Nephron (organoid): ENCODE measurements around the gene SCARB1.

Experiments
- H3K27ac Mint-ChIP-seq, 3 experiments: 2 replicates each; pipeline ENCODE4 v1.8.0; 2020; ENCODE audit warnings: mixed read lengths in 3 of 3, mild to moderate bottlenecking in 2 of 3, moderate library complexity in 1 of 3
- H3K27me3 Mint-ChIP-seq: 2 replicates; pipeline ENCODE4 v1.8.0; 2021; ENCODE audit warnings: low read depth, mild to moderate bottlenecking, moderate library complexity, mixed read lengths
- H3K36me3 Mint-ChIP-seq: 2 replicates; pipeline ENCODE4 v1.8.0; 2020; ENCODE audit warnings: low read depth, mixed read lengths
- H3K4me1 Mint-ChIP-seq: 2 replicates; pipeline ENCODE4 v1.8.0; 2020; ENCODE audit warnings: mixed read lengths
- H3K4me3 Mint-ChIP-seq, 3 experiments: 2 replicates each; pipeline ENCODE4 v1.8.0; 2020; ENCODE audit warnings: mild to moderate bottlenecking in 3 of 3, mixed read lengths in 3 of 3, moderate library complexity in 2 of 3
- H3K9me3 Mint-ChIP-seq: 2 replicates; pipeline ENCODE4 v1.8.0; 2020; ENCODE audit warnings: mixed read lengths
- TF ChIP-seq, protein P1 (sequence below), 3 experiments: fragments of 200-600 bp; sonication (generic); IDR thresholded peaks; one replicate each; pipeline ENCODE4 v1.5.0; 2021; ENCODE audit warnings: antibody characterized with exemption in 3 of 3; ENCODE audit not compliant: unreplicated experiment in 3 of 3

SCARB1 gene

DNA sequence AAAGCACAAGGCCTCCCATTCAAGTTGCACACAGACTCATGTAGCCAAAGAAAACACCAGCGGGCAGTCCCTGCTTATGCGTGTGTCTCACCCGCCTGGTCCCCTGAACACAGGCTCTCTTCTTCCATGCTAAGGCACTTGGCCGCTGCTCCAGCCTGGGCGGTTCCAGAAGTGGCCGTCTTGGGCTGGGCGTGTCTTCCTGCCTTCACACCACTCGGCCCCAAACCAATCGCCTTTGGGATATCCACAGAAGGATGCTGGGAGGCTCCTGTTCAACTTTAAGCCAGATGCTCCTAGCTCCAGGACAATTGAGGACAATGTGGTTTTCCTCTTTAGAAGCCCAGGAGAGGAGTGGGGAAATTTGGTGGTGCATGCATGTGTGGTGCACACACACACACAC is 2.2 kb downstream of the SCARB1 start:
- Mint-ChIP-seq H3K4me1 (peaks cover 22% of the 10 kb centered on the region), H3K4me3 (peak overlapping the region; percentile 84 to 89 (median 88)), H3K36me3 (no peaks in the 10 kb centered on the region), H3K9me3 (no peaks in the 10 kb centered on the region), H3K27ac (peak overlapping the region in 2 of 3 experiments; percentile 51 to 70), H3K27me3 (peaks cover 10% of the 10 kb centered on the region)
- TF ChIP-seq, protein P1, sequence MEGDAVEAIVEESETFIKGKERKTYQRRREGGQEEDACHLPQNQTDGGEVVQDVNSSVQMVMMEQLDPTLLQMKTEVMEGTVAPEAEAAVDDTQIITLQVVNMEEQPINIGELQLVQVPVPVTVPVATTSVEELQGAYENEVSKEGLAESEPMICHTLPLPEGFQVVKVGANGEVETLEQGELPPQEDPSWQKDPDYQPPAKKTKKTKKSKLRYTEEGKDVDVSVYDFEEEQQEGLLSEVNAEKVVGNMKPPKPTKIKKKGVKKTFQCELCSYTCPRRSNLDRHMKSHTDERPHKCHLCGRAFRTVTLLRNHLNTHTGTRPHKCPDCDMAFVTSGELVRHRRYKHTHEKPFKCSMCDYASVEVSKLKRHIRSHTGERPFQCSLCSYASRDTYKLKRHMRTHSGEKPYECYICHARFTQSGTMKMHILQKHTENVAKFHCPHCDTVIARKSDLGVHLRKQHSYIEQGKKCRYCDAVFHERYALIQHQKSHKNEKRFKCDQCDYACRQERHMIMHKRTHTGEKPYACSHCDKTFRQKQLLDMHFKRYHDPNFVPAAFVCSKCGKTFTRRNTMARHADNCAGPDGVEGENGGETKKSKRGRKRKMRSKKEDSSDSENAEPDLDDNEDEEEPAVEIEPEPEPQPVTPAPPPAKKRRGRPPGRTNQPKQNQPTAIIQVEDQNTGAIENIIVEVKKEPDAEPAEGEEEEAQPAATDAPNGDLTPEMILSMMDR (IDR thresholded peaks at IDR 0.05; ENCODE audit: unreplicated experiment in 3 of 3): no peak

DNA sequence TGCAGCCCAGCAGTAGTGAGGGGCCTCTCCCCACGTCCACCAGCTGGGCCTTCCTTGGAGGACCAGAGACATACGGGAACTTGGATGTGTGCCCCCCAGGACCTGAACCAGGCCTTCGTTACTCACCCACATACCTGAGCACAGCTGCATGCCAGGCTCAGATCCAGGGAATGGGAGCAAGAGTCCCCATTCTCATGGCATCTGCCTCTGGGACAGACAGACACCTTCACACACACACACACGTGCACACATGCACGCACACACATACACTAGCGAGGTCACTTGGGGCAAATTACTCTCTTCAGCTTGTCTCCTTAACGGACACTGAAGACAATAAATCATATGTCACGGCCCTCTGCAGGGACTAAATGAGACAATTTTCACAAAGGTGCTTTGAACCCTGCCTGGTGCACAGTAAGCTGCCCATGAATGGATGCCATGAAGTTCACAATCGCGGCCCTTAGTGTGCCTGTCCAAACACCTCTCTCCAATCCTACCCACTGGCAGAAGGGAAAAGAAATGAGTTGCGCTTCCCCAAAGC is 5.7 kb downstream of the SCARB1 start:
- no peak overlapping the region for H3K27ac Mint-ChIP-seq

DNA sequence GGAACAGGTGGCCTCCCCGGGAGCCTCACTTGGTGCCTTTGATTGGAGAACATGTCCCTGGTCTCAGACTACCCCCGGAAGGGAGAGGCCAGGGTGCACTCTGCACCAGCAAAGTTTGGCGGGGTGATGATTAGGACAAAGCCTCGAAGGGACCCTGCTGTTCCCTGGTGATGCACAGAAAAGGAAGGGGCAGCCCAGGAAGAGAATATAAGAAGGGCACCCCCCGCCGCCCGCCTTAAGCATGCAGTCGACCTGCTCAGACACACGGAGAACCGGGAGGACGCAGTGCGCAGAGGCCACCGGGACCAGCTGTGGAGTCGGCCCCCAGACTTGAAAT is 6.9 kb downstream of the SCARB1 start:
- H3K4me3 Mint-ChIP-seq: no peak overlapping the region
- no peak overlapping the region for H3K27ac Mint-ChIP-seq
- no peaks in the 10 kb centered on the region for H3K27me3 Mint-ChIP-seq
- H3K4me1 Mint-ChIP-seq: peaks cover 29% of the 10 kb centered on the region
- H3K9me3 Mint-ChIP-seq: no peaks in the 10 kb centered on the region
- H3K36me3 Mint-ChIP-seq: no peaks in the 10 kb centered on the region
- TF ChIP-seq, protein P1 (IDR thresholded peaks at IDR 0.05; ENCODE audit: unreplicated experiment in 3 of 3): no peak

More for the DNA sequence above, 5.7 kb downstream of the SCARB1 start:
- TF ChIP-seq, protein P1 (IDR thresholded peaks at IDR 0.05; ENCODE audit: unreplicated experiment in 3 of 3): no peak
- no peaks in the 10 kb centered on the region for H3K9me3 Mint-ChIP-seq
- no peaks in the 10 kb centered on the region for H3K36me3 Mint-ChIP-seq
- H3K27me3 Mint-ChIP-seq: peaks cover 3% of the 10 kb centered on the region
- no peak overlapping the region for H3K4me3 Mint-ChIP-seq
- H3K4me1 Mint-ChIP-seq: peaks cover 36% of the 10 kb centered on the region

DNA sequence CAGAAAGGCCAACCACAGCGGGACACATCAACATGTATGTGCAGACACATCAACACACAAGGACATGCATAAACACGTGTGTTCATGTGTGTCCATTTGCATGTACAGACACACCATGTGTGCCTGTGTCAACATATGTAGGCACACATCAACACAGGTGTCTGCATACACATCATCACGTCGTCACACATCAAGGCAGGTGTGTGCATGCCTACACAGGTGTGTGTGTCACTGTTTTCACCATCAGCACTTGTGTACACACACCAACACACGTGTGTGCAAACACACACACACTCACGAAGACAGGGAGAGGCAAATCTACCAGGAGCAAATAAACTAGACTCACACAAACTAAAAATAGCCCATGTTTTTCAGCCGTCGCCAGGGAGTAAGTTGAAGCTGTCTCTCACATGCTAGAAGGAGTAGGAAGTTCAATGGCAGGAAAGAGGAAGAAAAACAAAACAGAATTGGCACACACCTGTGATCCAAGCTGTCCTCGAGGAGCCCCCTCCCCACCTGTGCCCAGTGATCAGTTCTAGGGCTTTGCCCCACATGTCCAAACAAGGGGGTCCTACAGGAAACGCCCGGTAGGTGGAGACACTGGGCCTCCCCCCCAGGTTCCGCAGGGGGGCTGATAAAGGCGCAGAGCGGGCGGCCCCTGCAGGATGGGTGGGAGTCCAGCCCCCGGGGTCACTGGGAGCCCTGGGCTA is 7.4 kb downstream of the SCARB1 start:
- no peak overlapping the region for H3K4me3 Mint-ChIP-seq
- H3K4me1 Mint-ChIP-seq: peaks cover 24% of the 10 kb centered on the region
- no peaks in the 10 kb centered on the region for H3K9me3 Mint-ChIP-seq
- H3K27me3 Mint-ChIP-seq: no peaks in the 10 kb centered on the region
- H3K27ac Mint-ChIP-seq: peak overlapping the region in 2 of 3 experiments; percentile 0 to 17
- TF ChIP-seq, protein P1 (IDR thresholded peaks at IDR 0.05; ENCODE audit: unreplicated experiment in 3 of 3): no peak
- H3K36me3 Mint-ChIP-seq: no peaks in the 10 kb centered on the region

DNA sequence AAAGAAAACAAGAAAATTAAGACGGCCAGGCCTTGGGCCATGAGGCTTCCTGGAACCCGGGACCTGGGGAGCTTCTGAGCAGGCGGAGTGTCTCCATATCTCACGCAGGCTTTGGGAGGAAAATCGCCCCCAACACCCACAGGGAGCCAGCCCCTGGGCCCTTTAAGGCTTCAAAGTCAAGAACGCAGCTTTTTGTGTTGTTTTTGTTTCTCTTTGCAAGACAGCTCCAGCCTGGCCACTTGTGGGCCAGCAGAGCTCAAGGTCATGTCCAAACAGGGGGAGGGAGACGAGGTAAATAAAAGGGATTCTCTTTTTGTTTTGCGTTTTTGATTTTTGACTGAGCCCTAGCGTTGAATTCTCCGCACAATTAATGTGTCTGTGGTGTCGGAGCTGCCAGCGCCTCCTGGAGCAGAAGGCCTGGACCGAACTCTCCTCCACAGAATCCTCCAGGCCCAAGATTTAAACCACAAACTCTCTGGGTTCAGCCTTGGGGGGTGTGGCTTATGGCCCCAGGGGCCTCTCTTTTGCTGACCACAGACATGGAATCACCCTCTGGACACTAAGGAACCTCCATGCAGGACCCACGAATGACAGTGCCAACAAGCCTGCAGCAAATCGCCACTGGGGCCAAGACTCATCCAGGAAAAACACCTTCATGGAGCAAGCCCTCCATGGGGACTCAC is 8.2 kb downstream of the SCARB1 start:
- Mint-ChIP-seq H3K4me1 (peaks cover 24% of the 10 kb centered on the region), H3K27ac (peak overlapping the region in 2 of 3 experiments; percentile 12 to 39), H3K9me3 (no peaks in the 10 kb centered on the region), H3K4me3 (no peak overlapping the region), H3K36me3 (no peaks in the 10 kb centered on the region), H3K27me3 (no peaks in the 10 kb centered on the region)
- TF ChIP-seq, protein P1 (IDR thresholded peaks at IDR 0.05; ENCODE audit: unreplicated experiment in 3 of 3): no peak
